Inflammatory macrophage (primary cell): ENCODE measurements around the gene FZD4.
A peak's percentile ranks its signal among the peaks of the same experiment; 100 is the strongest.
"Not testable (repeated sequence)": the region's sequence is repeated elsewhere in the genome, so short reads cannot be mapped to it uniquely, and the experiment has no call there.

Source experiments
- DNase-seq, 2 donors: peaks; one replicate each; pipeline ENCODE4 v3.0.0-alpha.2; 2020 to 2022

The FZD4 gene

GRCh38 chr11:86972734-86973133, 17.5 kb upstream of the FZD4 start:
- DNase-seq: no peak

GRCh38 chr11:86969258-86969657, 14.1 kb upstream of the FZD4 start:
- no peak for DNase-seq

- not testable (repeated sequence) for DNase-seq
Observed at GRCh38 chr11:86967601-86968000, 12.4 kb upstream of the FZD4 start.

DNA sequence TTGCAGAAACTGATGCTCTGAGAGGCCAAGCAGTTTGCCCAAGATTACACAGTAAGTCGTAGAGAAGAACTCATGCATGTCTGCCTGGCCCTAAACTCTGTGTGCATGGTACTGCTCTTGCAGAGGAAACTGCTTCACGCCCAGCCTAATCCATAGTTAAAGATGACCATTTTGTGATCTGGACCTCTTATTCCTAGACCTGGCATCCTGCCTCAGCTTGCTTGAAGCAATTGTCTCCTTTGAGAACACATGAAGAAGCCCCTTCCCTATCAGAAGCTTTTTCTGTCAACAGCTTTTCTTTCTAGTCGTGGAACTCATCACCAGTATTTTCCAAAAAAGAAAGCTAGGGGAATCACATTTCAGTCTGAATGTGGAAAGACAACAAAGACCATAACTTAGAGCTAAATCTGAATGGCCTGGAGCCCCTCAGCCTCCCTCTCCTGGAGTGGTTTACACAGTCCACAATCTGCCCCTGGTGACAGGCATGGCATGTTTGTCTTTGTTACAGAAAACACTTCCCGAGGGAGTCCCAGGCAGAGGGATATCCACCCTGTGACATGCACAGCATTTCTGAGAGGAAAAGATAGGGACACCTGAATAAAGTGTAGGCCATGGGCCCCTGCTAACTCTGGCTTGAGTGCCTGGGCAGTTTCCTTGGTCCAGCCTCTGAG, 2.9 kb upstream of the FZD4 start:
- no peak for DNase-seq

GRCh38 chr11:86956905-86957195, 1.7 kb upstream of the FZD4 start:
- DNase-seq: no peak

DNA sequence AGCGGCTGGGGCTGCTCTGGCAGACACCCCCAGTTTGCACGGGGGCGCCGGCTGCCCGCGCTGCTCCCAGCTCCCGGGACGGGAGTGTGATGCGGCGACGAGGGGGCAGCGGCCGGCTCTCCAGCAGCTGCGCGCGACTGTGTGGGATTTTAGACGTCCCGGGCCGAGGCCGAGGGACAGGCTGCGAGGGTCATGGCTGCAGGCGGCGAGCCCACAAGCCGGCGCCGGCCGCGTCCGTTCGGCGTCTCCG, 159 bp downstream of the FZD4 start:
- DNase-seq: no peak

GRCh38 chr11:86954269-86955110, 705 bp downstream of the FZD4 start:
- no peak for DNase-seq

DNA sequence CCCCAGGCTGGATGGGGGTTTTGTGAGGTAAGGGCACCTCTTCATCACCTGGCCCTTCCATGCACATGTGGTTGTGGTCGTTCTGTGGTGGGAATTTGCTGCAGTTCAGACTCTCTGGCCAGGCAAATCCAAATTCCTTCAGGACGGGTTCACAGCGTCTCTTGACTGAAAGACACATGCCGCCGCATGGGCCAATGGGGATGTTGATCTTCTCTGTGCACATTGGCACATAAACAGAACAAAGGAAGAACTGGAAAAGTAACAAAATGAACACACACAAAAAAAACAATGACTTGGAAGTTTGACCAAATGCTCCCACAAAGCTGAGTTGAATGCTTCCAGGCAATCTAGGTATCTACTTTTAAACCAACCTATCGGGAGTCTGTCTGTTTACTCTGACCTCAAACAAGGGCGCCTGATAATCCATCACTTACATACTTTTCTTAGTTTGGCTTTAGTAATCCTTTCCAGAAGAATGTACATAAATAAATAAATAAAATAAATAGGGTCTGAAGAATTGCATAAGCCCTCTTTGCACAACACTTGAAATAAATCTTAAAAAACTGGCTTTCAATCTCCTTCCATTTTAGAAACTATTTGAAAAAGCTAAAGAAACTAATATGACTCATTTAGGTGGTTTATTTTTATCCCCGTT, 2.8 kb downstream of the FZD4 start:
- DNase-seq: no peak

- DNase-seq: no peak
Observed at GRCh38 chr11:86951706-86952105, 3.5 kb downstream of the FZD4 start.

DNA sequence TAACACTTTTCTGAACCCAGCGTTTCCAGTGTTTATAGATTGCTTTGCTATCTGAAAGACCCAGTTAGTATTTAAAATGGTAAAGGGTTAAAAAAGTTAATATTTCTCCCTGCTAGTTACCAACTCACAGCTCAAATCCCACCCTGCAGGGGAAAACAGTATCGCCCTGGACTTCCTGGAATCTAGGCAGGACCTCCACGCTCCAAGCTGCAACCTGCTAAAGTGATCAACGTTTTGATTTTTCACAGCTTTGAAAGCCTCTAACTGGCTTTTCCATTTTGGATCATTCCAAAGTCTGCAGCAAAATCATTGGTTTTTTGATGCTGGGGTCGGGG, 4.6 kb downstream of the FZD4 start:
- DNase-seq: no peak

GRCh38 chr11:86949995-86950660, 5.1 kb downstream of the FZD4 start:
- DNase-seq: no peak

- no peak for DNase-seq
Observed at GRCh38 chr11:86948733-86949132, 6.5 kb downstream of the FZD4 start.

DNA sequence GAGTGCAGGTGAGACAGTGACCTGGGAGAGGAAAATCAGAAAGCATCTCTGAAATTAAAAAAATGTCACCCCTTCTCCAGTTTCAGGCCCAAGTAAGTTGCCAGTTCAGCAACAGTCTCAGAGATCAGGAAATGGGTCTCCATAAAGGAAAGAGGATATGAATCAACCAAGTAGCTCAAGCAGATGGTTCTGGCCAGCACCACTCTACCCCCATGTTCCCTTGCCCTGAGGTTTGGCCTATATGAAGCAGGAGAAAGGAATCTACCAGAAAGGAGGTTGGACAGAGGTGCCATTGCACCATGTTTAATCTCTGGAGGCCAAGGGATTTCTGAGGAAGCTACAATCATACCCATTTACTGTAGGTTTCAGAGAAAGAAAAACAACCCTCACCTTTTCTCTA, 7.7 kb downstream of the FZD4 start:
- DNase-seq: no peak

DNA sequence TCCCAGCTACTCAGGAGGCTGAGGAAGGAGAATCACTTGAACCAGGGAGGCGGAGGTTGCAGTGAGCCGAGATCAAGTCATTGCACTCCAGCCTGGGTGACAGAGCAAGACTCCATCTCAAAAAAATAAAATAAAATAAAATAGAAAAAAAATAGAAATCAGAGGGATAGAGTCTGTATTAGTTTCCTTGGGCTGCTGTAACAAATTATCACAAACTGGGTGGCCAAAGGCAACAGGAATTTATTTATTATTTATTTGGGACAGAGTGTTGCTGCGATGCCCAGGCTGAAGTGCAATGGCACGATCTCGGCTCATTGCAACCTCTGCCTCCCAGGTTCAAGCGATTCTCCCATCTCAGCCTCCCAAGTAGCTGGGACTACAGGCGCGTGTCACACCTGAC, 11.7 kb downstream of the FZD4 start:
- not testable (repeated sequence) for DNase-seq

GRCh38 chr11:86941871-86942599, 13.2 kb downstream of the FZD4 start:
- no peak for DNase-seq

GRCh38 chr11:86941077-86941870, 13.9 kb downstream of the FZD4 start:
- DNase-seq: no peak

- no peak for DNase-seq
Observed at GRCh38 chr11:86940122-86940777, 14.9 kb downstream of the FZD4 start.

DNA sequence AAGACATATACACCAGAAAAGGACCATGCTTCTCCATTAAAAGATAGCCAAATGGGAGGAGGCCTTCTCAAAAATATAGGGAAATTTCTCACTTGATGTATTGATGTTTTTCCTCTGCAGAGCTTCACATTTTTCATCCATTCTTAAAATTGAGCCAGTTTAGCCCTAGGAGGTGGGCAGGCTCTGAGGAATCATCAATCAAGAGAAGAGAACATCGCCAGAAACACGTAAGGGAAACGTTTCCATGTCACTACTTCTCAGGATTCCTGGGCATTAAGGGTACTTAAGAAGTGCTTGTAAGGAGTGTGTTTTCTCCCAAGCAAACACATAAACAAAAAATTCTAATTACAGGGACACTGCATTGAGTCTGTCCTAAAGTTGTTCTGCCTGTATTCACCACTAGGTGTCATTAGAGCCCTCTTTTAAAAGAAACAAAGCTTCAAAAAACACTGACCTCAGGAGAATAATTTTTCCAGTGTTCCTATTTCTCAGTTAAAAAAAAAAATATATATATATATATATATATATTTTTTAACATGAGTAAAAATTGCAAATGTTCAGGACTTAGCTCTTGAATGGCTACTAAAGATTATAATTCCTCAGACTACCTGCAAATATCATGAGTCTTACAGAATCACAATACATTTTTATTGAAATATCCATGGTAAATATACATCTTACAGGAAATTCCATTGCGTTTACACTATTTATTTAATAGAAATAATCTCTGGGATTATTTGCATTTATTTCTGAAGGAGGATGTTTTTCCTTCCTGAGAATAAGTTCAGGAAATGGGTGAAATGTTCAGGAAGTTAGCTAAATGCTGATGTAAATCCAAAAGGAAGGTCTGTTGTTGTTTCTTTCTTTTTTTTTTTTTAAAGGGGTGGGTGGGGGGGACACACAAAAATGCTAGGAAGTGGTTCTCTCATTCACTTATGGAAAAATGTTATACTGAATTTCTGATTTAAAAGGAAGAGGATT, 16.0 kb downstream of the FZD4 start:
- DNase-seq: peak; percentile 51 to 61

DNA sequence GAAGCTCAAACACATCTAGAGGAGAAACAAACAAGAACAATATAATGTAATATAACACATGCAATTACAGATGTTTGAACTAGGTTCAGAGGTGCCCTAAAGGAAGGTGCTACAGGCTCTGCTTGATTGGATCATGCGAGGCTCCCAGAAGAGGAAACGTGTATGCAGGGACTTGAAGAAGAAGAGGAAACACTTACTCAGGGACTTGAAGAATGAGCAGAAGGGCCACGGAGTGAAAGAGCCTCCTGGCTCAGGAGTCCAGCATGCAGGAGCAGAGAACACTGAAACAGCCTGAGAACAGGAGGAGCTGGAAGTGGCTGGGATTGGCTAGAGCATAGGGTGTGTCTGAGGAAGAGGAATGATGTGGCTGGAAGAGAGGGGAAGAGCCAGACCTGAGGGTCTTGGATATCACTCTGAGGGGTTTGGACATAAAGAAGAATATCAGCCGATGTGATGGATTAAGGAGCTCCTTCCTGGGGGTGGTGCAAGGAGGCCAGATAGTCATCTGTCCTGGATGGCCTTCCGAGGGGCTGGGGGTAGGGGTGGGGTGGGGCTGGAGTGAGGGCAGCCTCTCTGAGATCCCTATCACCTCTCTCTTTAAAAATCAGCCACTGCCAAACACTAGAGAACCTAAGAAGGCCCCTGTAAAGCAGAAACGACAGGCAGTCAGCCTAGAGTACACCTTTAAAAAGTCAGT, 16.8 kb downstream of the FZD4 start:
- DNase-seq: no peak
